HepG2 (cell line): ENCODE measurements around the gene SLC35A1. TPM values are rescaled to one million over a fixed set of nuclear protein-coding genes. Genes with fewer than 3 reads are reported as not detected.

ENCODE experiments used
- CBX1 ChIP-seq: IDR thresholded peaks from one replicate; pipeline ENCODE4 v1.6.1; 2016; ENCODE audit warnings: antibody characterized with exemption, low read depth
- CEBPB ChIP-seq: IDR thresholded peaks from 2 replicates; pipeline ENCODE4 v1.6.1; 2011; ENCODE audit warnings: low read depth, low read length, improper control_type of control experiment, borderline replicate concordance
- CREB1 ChIP-seq, 2 experiments: fragments of 450-650 bp in 1 of 2; IDR thresholded peaks; 2 replicates each; pipeline ENCODE4 v1.6.1; 2016 to 2017; ENCODE audit warnings: control low read depth in 1 of 2, mild to moderate bottlenecking in 1 of 2, missing compliant biosample characterization in 1 of 2, missing genetic modification characterization in 1 of 2
- DMTF1 ChIP-seq: sonication (generic); formaldehyde crosslinking; IDR thresholded peaks from 2 replicates; pipeline ENCODE4 v1.4.0; 2020; ENCODE audit warnings: mild to moderate bottlenecking, missing genetic modification reagents
- IKZF4 ChIP-seq: sonication (generic); formaldehyde crosslinking; IDR thresholded peaks from 2 replicates; pipeline ENCODE4 v1.5.1; 2020; ENCODE audit warnings: borderline replicate concordance, mild to moderate bottlenecking, low read depth, missing genetic modification reagents; ENCODE audit errors: not compliant biosample characterization
- IRF2 ChIP-seq: IDR thresholded peaks from 2 replicates; pipeline ENCODE4 v1.6.1; 2018; ENCODE audit warnings: missing genetic modification reagents, missing compliant biosample characterization
- KDM5A ChIP-seq: fragments of 200-600 bp; sonication (generic); IDR thresholded peaks from 2 replicates; pipeline ENCODE4 v1.7.0; 2018; ENCODE audit warnings: antibody characterized with exemption, mild to moderate bottlenecking, low read length, borderline replicate concordance
- MNT ChIP-seq: fragments of 450-650 bp; IDR thresholded peaks from 2 replicates; pipeline ENCODE4 v1.6.1; 2016
- PREB ChIP-seq: sonication (generic); formaldehyde crosslinking; IDR thresholded peaks from 2 replicates; pipeline ENCODE4 v1.4.0; 2020; ENCODE audit warnings: missing genetic modification reagents
- RFXANK ChIP-seq: IDR thresholded peaks from 2 replicates; pipeline ENCODE4 v1.6.1; 2016
- SKI ChIP-seq: fragments of 450-650 bp; IDR thresholded peaks from one replicate; pipeline ENCODE4 v1.6.1; 2018; ENCODE audit warnings: mild to moderate bottlenecking; ENCODE audit not compliant: partially characterized antibody
- STAT6 ChIP-seq: sonication (generic); formaldehyde crosslinking; IDR thresholded peaks from 2 replicates; pipeline ENCODE4 v1.4.0; 2020; ENCODE audit warnings: missing genetic modification reagents, mild to moderate bottlenecking, borderline replicate concordance
- TBX2 ChIP-seq: sonication (generic); formaldehyde crosslinking; IDR thresholded peaks from 2 replicates; pipeline ENCODE4 v1.5.0; 2020; ENCODE audit warnings: missing genetic modification reagents, mild to moderate bottlenecking, borderline replicate concordance
- TCF7L2 ChIP-seq: IDR thresholded peaks from 2 replicates; pipeline ENCODE4 v1.6.1; 2011; ENCODE audit warnings: mild to moderate bottlenecking, low read depth, low read length, moderate library complexity
- ZFP41 ChIP-seq: sonication (generic); formaldehyde crosslinking; IDR thresholded peaks from 2 replicates; pipeline ENCODE4 v1.4.0; 2020; ENCODE audit warnings: mild to moderate bottlenecking, missing genetic modification reagents, borderline replicate concordance
- ZFYVE20 ChIP-seq: sonication (generic); formaldehyde crosslinking; IDR thresholded peaks from 2 replicates; pipeline ENCODE4 v1.8.0; 2023; ENCODE audit warnings: low read depth, mild to moderate bottlenecking, moderate library complexity, missing genetic modification reagents, borderline replicate concordance
- ZNF24 ChIP-seq: fragments of 450-650 bp; IDR thresholded peaks from 2 replicates; pipeline ENCODE4 v1.6.1; 2017; ENCODE audit warnings: antibody characterized with exemption, mild to moderate bottlenecking
- ZNF432 ChIP-seq: sonication (generic); formaldehyde crosslinking; IDR thresholded peaks from 2 replicates; pipeline ENCODE4 v1.5.0; 2020; ENCODE audit warnings: missing genetic modification reagents, mild to moderate bottlenecking, borderline replicate concordance
- ZNF557 ChIP-seq: sonication (generic); formaldehyde crosslinking; IDR thresholded peaks from 2 replicates; pipeline ENCODE4 v1.4.0; 2020; ENCODE audit warnings: missing genetic modification reagents
- ZNF652 ChIP-seq: IDR thresholded peaks from 2 replicates; pipeline ENCODE4 v1.6.1; 2016; ENCODE audit warnings: low read depth, borderline replicate concordance
- ZSCAN21 ChIP-seq: sonication (generic); formaldehyde crosslinking; IDR thresholded peaks from 2 replicates; pipeline ENCODE4 v1.8.0; 2022; ENCODE audit warnings: mild to moderate bottlenecking, missing genetic modification reagents, moderate library complexity, borderline replicate concordance
- polyA plus RNA-seq, 8 experiments: library from polyadenylated mRNA; depleted of rRNA in 3 of 8; stranded (reverse) in 7 of 8; unstranded in 1 of 8; fragments of >200 nt; fragmentation: Illumina TruSeq in 4 of 8; extraction: Trizol in 4 of 8; gene quantifications; 2 replicates each; pipeline versions ENCODE4 v1.2.1 to v1.2.3, GENCODE V29; 2011 to 2016; ENCODE audit warnings: low read depth in 4 of 8, missing spikeins in 1 of 8, mixed read lengths in 1 of 8; ENCODE audit not compliant: insufficient read depth in 1 of 8
- total RNA-seq, 5 experiments: library from RNA; depleted of rRNA; stranded (reverse); fragments of >200 nt; fragmentation: Illumina TruSeq; extraction: Trizol; gene quantifications; 2 replicates each; pipeline ENCODE4 v1.2.3, GENCODE V29; 2016; ENCODE audit warnings: low read depth in 1 of 5
- TF ChIP-seq, protein P1 (sequence below): sonication (generic); formaldehyde crosslinking; IDR thresholded peaks from 2 replicates; pipeline ENCODE4 v1.8.0; 2022; ENCODE audit warnings: mild to moderate bottlenecking, missing genetic modification reagents, moderate library complexity

Gene SLC35A1
- total and polyA plus RNA-seq, 2 of the 13 experiments (the other 11 are each of a cell fraction or from before 2014, with no cell fraction given): 24.8 to 25.1 TPM

GRCh38 chr6:87436435-87436834 is 36.3 kb upstream of the SLC35A1 start (continued):
- no peak for TF ChIP-seq STAT6 (CRISPR knock-in tag)
- TF ChIP-seq TCF7L2: no peak
- TF ChIP-seq ZNF557 (CRISPR knock-in tag): 0 out of 2 replicates have a peak, but pooled peaks have one; percentile 69
- no peak for TF ChIP-seq KDM5A
- no peak for TF ChIP-seq CBX1
- TF ChIP-seq CEBPB: no peak
- peak; percentile 89; the same call in 1 of the 2 replicates for TF ChIP-seq IRF2 (CRISPR knock-in tag)
- 0 out of 2 replicates have a peak, but pooled peaks have one; percentile 55 for TF ChIP-seq RFXANK (CRISPR knock-in tag)
- peak; percentile 78 for TF ChIP-seq CREB1 (IDR thresholded peaks at IDR 0.05)
- no peak for TF ChIP-seq CREB1 (CRISPR knock-in tag; IDR thresholded peaks at IDR 0.05)
- TF ChIP-seq DMTF1 (CRISPR knock-in tag): no peak
- TF ChIP-seq PREB (CRISPR knock-in tag): no peak
- TF ChIP-seq IKZF4 (CRISPR knock-in tag): no peak
- no peak for TF ChIP-seq ZFP41
- TF ChIP-seq ZNF432 (CRISPR knock-in tag): no peak
- TF ChIP-seq, protein P1, sequence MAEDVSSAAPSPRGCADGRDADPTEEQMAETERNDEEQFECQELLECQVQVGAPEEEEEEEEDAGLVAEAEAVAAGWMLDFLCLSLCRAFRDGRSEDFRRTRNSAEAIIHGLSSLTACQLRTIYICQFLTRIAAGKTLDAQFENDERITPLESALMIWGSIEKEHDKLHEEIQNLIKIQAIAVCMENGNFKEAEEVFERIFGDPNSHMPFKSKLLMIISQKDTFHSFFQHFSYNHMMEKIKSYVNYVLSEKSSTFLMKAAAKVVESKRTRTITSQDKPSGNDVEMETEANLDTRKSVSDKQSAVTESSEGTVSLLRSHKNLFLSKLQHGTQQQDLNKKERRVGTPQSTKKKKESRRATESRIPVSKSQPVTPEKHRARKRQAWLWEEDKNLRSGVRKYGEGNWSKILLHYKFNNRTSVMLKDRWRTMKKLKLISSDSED (CRISPR knock-in tag): no peak
- TF ChIP-seq ZNF24: no peak
- TF ChIP-seq ZFYVE20 (CRISPR knock-in tag): no peak
- no peak for TF ChIP-seq SKI
- peak; percentile 90 for TF ChIP-seq ZSCAN21 (CRISPR knock-in tag)
- no peak for TF ChIP-seq MNT
- TF ChIP-seq ZNF652 (CRISPR knock-in tag): no peak
- no peak for TF ChIP-seq TBX2 (CRISPR knock-in tag)
